Fibroblast of lung (primary cell): ENCODE results near the gene OBSCN. TPM values are rescaled to one million over a fixed set of nuclear protein-coding genes. Genes with fewer than 3 reads are reported as not detected.

Experiments used
- DNase-seq, 2 donors: peaks; one replicate each; pipeline versions ENCODE4 v3.0.0 to v3.0.0-alpha.2; 2010; ENCODE audit warnings: low read depth in 2 of 2
- H2AFZ ChIP-seq: 2 replicates; pipeline ENCODE4 v1.5.1; 2012; ENCODE audit warnings: low read length, control low read depth, inconsistent platforms
- H3K27ac ChIP-seq: 2 replicates; pipeline ENCODE4 v1.5.1; 2011; ENCODE audit warnings: low read length, control low read depth; ENCODE audit not compliant: insufficient read depth
- H3K27me3 ChIP-seq: 2 replicates; pipeline ENCODE4 v1.5.1; 2011; ENCODE audit warnings: mild to moderate bottlenecking, low read length; ENCODE audit not compliant: control insufficient read depth, insufficient read depth
- H3K36me3 ChIP-seq: 2 replicates; pipeline ENCODE4 v1.5.1; 2011; ENCODE audit warnings: low read length; ENCODE audit not compliant: control insufficient read depth, insufficient read depth
- H3K4me1 ChIP-seq: 2 replicates; pipeline ENCODE4 v1.5.1; 2011; ENCODE audit warnings: low read length; ENCODE audit not compliant: control insufficient read depth, insufficient read depth; ENCODE audit errors: extremely low read depth
- H3K4me2 ChIP-seq: 2 replicates; pipeline ENCODE4 v1.5.1; 2011; ENCODE audit warnings: low read length, control low read depth; ENCODE audit not compliant: insufficient read depth; ENCODE audit errors: extremely low read depth
- H3K4me3 ChIP-seq, 4 experiments: fragments of 200-600 bp in 1 of 4; sonication (generic) in 1 of 4; replicated peaks in 1 of 4; 2 replicates each; pipeline ENCODE4 v1.5.1; 2011 to 2016; ENCODE audit warnings: low read length in 4 of 4, low read depth in 3 of 4, mild to moderate bottlenecking in 3 of 4, control low read depth in 2 of 4, inconsistent platforms in 1 of 4, mixed read lengths in 1 of 4; ENCODE audit not compliant: insufficient read depth in 1 of 4; ENCODE audit errors: control extremely low read depth in 1 of 4
- H3K79me2 ChIP-seq: 2 replicates; pipeline ENCODE4 v1.5.1; 2012; ENCODE audit warnings: mild to moderate bottlenecking, low read length, inconsistent platforms; ENCODE audit not compliant: control insufficient read depth, insufficient read depth
- H3K9ac ChIP-seq: 2 replicates; pipeline ENCODE4 v1.5.1; 2011; ENCODE audit warnings: mild to moderate bottlenecking, low read length, control low read depth; ENCODE audit not compliant: insufficient read depth
- H3K9me3 ChIP-seq: 2 replicates; pipeline ENCODE4 v1.5.1; 2012; ENCODE audit warnings: low read depth, low read length; ENCODE audit not compliant: control insufficient read depth, insufficient read depth
- H4K20me1 ChIP-seq: 2 replicates; pipeline ENCODE4 v1.5.1; 2011; ENCODE audit warnings: low read length; ENCODE audit not compliant: control insufficient read depth, insufficient read depth; ENCODE audit errors: extremely low read depth
- EZH2 ChIP-seq: IDR thresholded peaks from 2 replicates; pipeline ENCODE4 v1.5.1; 2012; ENCODE audit warnings: low read length, control low read depth, mild to moderate bottlenecking; ENCODE audit errors: missing control alignments
- polyA plus RNA-seq, 2 donors: library from polyadenylated mRNA; depleted of rRNA in 1 of 2; stranded (reverse) in 1 of 2; unstranded in 1 of 2; fragments of >200 nt; gene quantifications; 2 replicates each; pipeline ENCODE4 v1.2.1, GENCODE V29; 2011 to 2012; ENCODE audit warnings: missing spikeins in 1 of 2
- total RNA-seq: library from RNA; depleted of rRNA; stranded (reverse); fragments of >200 nt; gene quantifications from 2 replicates; pipeline ENCODE4 v1.2.1, GENCODE V29; 2014
- TF ChIP-seq, protein P1 (sequence below), 2 donors: IDR thresholded peaks in 1 of 2; conservative IDR thresholded peaks in 1 of 2; 1 replicate in 1 of 2; 2 replicates in 1 of 2; pipeline ENCODE4 v1.5.1; 2011 to 2012; ENCODE audit warnings: low read length in 2 of 2, control low read depth in 1 of 2, inconsistent platforms in 1 of 2, low read depth in 1 of 2, mild to moderate bottlenecking in 1 of 2

OBSCN gene
- total and polyA plus RNA-seq, 2 donors (not counting 1 experiment from before 2014, with no cell fraction given): 0.87 to 16.8 TPM

GRCh38 chr1:228256626-228257375, 49.0 kb downstream of the OBSCN start:
- Histone ChIP-seq H3K79me2 (no peaks in the 10 kb centered on the region), H3K9me3 (no peaks in the 10 kb centered on the region), H3K27me3 (no peaks in the 10 kb centered on the region), H3K36me3 (no peaks in the 10 kb centered on the region), H3K4me1 (no peaks in the 10 kb centered on the region), H3K9ac (no peak overlapping the region), H4K20me1 (no peaks in the 10 kb centered on the region), H3K4me2 (no peak overlapping the region), H2AFZ (no peak overlapping the region), H3K27ac (no peak overlapping the region), H3K4me3 (no peak overlapping the region)
- DNase-seq: no peak
- TF ChIP-seq, protein P1, sequence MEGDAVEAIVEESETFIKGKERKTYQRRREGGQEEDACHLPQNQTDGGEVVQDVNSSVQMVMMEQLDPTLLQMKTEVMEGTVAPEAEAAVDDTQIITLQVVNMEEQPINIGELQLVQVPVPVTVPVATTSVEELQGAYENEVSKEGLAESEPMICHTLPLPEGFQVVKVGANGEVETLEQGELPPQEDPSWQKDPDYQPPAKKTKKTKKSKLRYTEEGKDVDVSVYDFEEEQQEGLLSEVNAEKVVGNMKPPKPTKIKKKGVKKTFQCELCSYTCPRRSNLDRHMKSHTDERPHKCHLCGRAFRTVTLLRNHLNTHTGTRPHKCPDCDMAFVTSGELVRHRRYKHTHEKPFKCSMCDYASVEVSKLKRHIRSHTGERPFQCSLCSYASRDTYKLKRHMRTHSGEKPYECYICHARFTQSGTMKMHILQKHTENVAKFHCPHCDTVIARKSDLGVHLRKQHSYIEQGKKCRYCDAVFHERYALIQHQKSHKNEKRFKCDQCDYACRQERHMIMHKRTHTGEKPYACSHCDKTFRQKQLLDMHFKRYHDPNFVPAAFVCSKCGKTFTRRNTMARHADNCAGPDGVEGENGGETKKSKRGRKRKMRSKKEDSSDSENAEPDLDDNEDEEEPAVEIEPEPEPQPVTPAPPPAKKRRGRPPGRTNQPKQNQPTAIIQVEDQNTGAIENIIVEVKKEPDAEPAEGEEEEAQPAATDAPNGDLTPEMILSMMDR (conservative IDR thresholded peaks at IDR 0.05 in 1 of 2, IDR thresholded peaks at IDR 0.05 in 1 of 2; ENCODE audit: low read depth in 1 of 2, low read length in 2 of 2): no peak
- no peak for TF ChIP-seq EZH2

GRCh38 chr1:228258486-228258885, 50.6 kb downstream of the OBSCN start:
- no peak overlapping the region for H3K4me2 ChIP-seq
- no peak overlapping the region for H3K27ac ChIP-seq
- no peaks in the 10 kb centered on the region for H3K79me2 ChIP-seq
- no peak overlapping the region for H3K9ac ChIP-seq
- H3K4me1 ChIP-seq: no peaks in the 10 kb centered on the region
- TF ChIP-seq EZH2: no peak
- TF ChIP-seq, protein P1 (conservative IDR thresholded peaks at IDR 0.05 in 1 of 2, IDR thresholded peaks at IDR 0.05 in 1 of 2; ENCODE audit: low read depth in 1 of 2, low read length in 2 of 2): no peak
- H3K9me3 ChIP-seq: no peaks in the 10 kb centered on the region
- no peak for DNase-seq
- H3K4me3 ChIP-seq: no peak overlapping the region
- no peaks in the 10 kb centered on the region for H4K20me1 ChIP-seq
- H2AFZ ChIP-seq: no peak overlapping the region
- H3K36me3 ChIP-seq: no peaks in the 10 kb centered on the region
- no peaks in the 10 kb centered on the region for H3K27me3 ChIP-seq

GRCh38 chr1:228259368-228259894, 51.6 kb downstream of the OBSCN start:
- no peaks in the 10 kb centered on the region for H3K36me3 ChIP-seq
- H4K20me1 ChIP-seq: no peaks in the 10 kb centered on the region
- H3K27me3 ChIP-seq: no peaks in the 10 kb centered on the region
- no peak overlapping the region for H3K4me3 ChIP-seq
- H3K79me2 ChIP-seq: no peaks in the 10 kb centered on the region
- no peak overlapping the region for H2AFZ ChIP-seq
- no peak overlapping the region for H3K27ac ChIP-seq
- TF ChIP-seq, protein P1 (conservative IDR thresholded peaks at IDR 0.05 in 1 of 2, IDR thresholded peaks at IDR 0.05 in 1 of 2; ENCODE audit: low read depth in 1 of 2, low read length in 2 of 2): no peak
- TF ChIP-seq EZH2: no peak
- no peak overlapping the region for H3K4me2 ChIP-seq
- no peak for DNase-seq
- H3K9me3 ChIP-seq: no peaks in the 10 kb centered on the region
- no peaks in the 10 kb centered on the region for H3K4me1 ChIP-seq
- H3K9ac ChIP-seq: no peak overlapping the region
